CD4-positive, alpha-beta T cell treated with Interleukin-4 for 1 hour (primary cell): ENCODE measurements around the gene IL1RAPL2.
"Not testable (repeated sequence)": the region's sequence is repeated elsewhere in the genome, so short reads cannot be mapped to it uniquely, and the experiment has no call there.

ENCODE experiments used
- DNase-seq, 2 donors: peaks; one replicate each; pipeline ENCODE4 v3.0.0-alpha.2; 2020 to 2022

Gene IL1RAPL2

GRCh38 chrX:104863466-104863865 is 297.5 kb downstream of the IL1RAPL2 start:
- no peak for DNase-seq

GRCh38 chrX:104864296-104864695 is 298.3 kb downstream of the IL1RAPL2 start:
- no peak for DNase-seq

- no peak for DNase-seq
Observed at GRCh38 chrX:104877504-104877903, 311.5 kb downstream of the IL1RAPL2 start.

- no peak for DNase-seq
Observed at GRCh38 chrX:104902070-104902469, 336.1 kb downstream of the IL1RAPL2 start.

- peak; percentile 19 to 29 for DNase-seq
Observed at GRCh38 chrX:104909694-104910093, 343.7 kb downstream of the IL1RAPL2 start.

- no peak for DNase-seq
Observed at GRCh38 chrX:104913348-104913747, 347.3 kb downstream of the IL1RAPL2 start.

- not testable (repeated sequence) for DNase-seq
Observed at GRCh38 chrX:104914686-104915085, 348.7 kb downstream of the IL1RAPL2 start.

- no peak for DNase-seq
Observed at GRCh38 chrX:104918122-104918521, 352.1 kb downstream of the IL1RAPL2 start.

GRCh38 chrX:104921584-104922205 is 355.7 kb downstream of the IL1RAPL2 start:
- DNase-seq = no peak

GRCh38 chrX:104922206-104922621 is 356.2 kb downstream of the IL1RAPL2 start:
- DNase-seq = peak; percentile 62 to 69

GRCh38 chrX:104929324-104929723 is 363.3 kb downstream of the IL1RAPL2 start:
- no peak for DNase-seq

- no peak for DNase-seq
Observed at GRCh38 chrX:104935581-104935980, 369.6 kb downstream of the IL1RAPL2 start.

GRCh38 chrX:104953251-104953650 is 387.3 kb downstream of the IL1RAPL2 start:
- DNase-seq = no peak

- DNase-seq = no peak
Observed at GRCh38 chrX:104961926-104962325, 395.9 kb downstream of the IL1RAPL2 start.

GRCh38 chrX:104968241-104968640 is 402.2 kb downstream of the IL1RAPL2 start:
- DNase-seq = no peak

- no peak for DNase-seq
Observed at GRCh38 chrX:104972737-104973136, 406.7 kb downstream of the IL1RAPL2 start.

GRCh38 chrX:104987063-104987462 is 421.1 kb downstream of the IL1RAPL2 start:
- no peak for DNase-seq

- DNase-seq = no peak
Observed at GRCh38 chrX:104988038-104988437, 422.0 kb downstream of the IL1RAPL2 start.

GRCh38 chrX:104995546-104995945 is 429.5 kb downstream of the IL1RAPL2 start:
- no peak for DNase-seq

- no peak for DNase-seq
Observed at GRCh38 chrX:105006103-105006502, 440.1 kb downstream of the IL1RAPL2 start.

GRCh38 chrX:105006996-105007395 is 441.0 kb downstream of the IL1RAPL2 start:
- DNase-seq = no peak

GRCh38 chrX:105013719-105014118 is 447.7 kb downstream of the IL1RAPL2 start:
- no peak for DNase-seq

- DNase-seq = no peak
Observed at GRCh38 chrX:105017641-105018040, 451.6 kb downstream of the IL1RAPL2 start.

GRCh38 chrX:105018865-105019264 is 452.9 kb downstream of the IL1RAPL2 start:
- no peak for DNase-seq

- not testable (repeated sequence) for DNase-seq
Observed at GRCh38 chrX:105028962-105029361, 463.0 kb downstream of the IL1RAPL2 start.
